K562 (cell line): ENCODE results near the gene AP2A2. TPM values are rescaled to one million over a fixed set of nuclear protein-coding genes. Genes with fewer than 3 reads are reported as not detected.
A peak's percentile ranks its signal among the peaks of the same experiment; 100 is the strongest.

ENCODE experiments used
- BMI1 ChIP-seq: fragments of 150-350 bp; IDR thresholded peaks from 2 replicates; pipeline ENCODE4 v1.6.1; 2014; ENCODE audit warnings: low read length
- CBX8 ChIP-seq: fragments of 200-600 bp; sonication (generic); IDR thresholded peaks from 2 replicates; pipeline ENCODE4 v1.6.1; 2012; ENCODE audit warnings: borderline replicate concordance, mixed run types, low read depth, mild to moderate bottlenecking, moderate library complexity, mixed read lengths, low read length, control low read depth, inconsistent platforms; ENCODE audit not compliant: poor library complexity, severe bottlenecking; ENCODE audit errors: extremely low read depth
- FOSL1 ChIP-seq: fragments of 200-800 bp; sonication (Bioruptor generic); conservative IDR thresholded peaks from 2 replicates; pipeline ENCODE4 v1.6.1; 2016; ENCODE audit warnings: missing genetic modification characterization, missing compliant biosample characterization
- MAFG ChIP-seq: fragments of 450-650 bp; conservative IDR thresholded peaks from 2 replicates; pipeline ENCODE4 v1.6.1; 2016; ENCODE audit warnings: missing genetic modification characterization, missing compliant biosample characterization
- MEIS2 ChIP-seq: fragments of 450-650 bp; IDR thresholded peaks from 2 replicates; pipeline ENCODE4 v1.6.1; 2014; ENCODE audit warnings: mild to moderate bottlenecking; ENCODE audit not compliant: partially characterized antibody
- NCOA2 ChIP-seq, 2 experiments: fragments of 450-650 bp; IDR thresholded peaks; 2 replicates each; pipeline ENCODE4 v1.6.1; 2018; ENCODE audit warnings: mild to moderate bottlenecking in 2 of 2, moderate library complexity in 1 of 2; ENCODE audit not compliant: partially characterized antibody in 2 of 2
- PRPF4 ChIP-seq: fragments of 200-400 bp; formaldehyde crosslinking; IDR thresholded peaks from one replicate; pipeline ENCODE4 v1.6.1; 2017; ENCODE audit warnings: low read length, low read depth, mild to moderate bottlenecking; ENCODE audit not compliant: insufficient read depth, poor library complexity, severe bottlenecking
- RAD21 ChIP-seq, 2 experiments: fragments of 250-450 bp in 1 of 2; fragments of 450-650 bp in 1 of 2; sonication (Bioruptor Pico) in 1 of 2; formaldehyde crosslinking in 1 of 2; IDR thresholded peaks in 1 of 2; conservative IDR thresholded peaks in 1 of 2; 2 replicates each; pipeline versions ENCODE4 v1.4.0 to v1.8.0; 2020 to 2022; ENCODE audit warnings: mild to moderate bottlenecking in 2 of 2, moderate library complexity in 1 of 2
- ZNF274 ChIP-seq: IDR thresholded peaks from 2 replicates; pipeline ENCODE4 v1.6.1; 2011; ENCODE audit warnings: low read depth, mild to moderate bottlenecking, low read length, moderate library complexity, borderline replicate concordance
- ZNF316 ChIP-seq: fragments of 450-650 bp; IDR thresholded peaks from 2 replicates; pipeline ENCODE4 v1.6.1; 2016
- polyA plus RNA-seq, 8 experiments: library from polyadenylated mRNA; depleted of rRNA in 4 of 8; stranded (reverse) in 5 of 8; unstranded in 3 of 8; fragments of >200 nt; fragmentation: Nextera tagmentation in 2 of 8; fragmentation: Illumina TruSeq in 1 of 8; extraction: Ambion mirVana in 2 of 8; extraction: Trizol in 1 of 8; gene quantifications; 2 replicates each; pipeline versions ENCODE4 v1.2.1 to v1.2.3, GENCODE V29; 2011 to 2014; ENCODE audit warnings: inconsistent platforms in 1 of 8, missing spikeins in 1 of 8
- total RNA-seq, 7 experiments: library from RNA; depleted of rRNA in 6 of 7; stranded (reverse); fragments of >200 nt in 6 of 7; fragmentation: Illumina TruSeq in 2 of 7; extraction: Trizol in 2 of 7; gene quantifications; 2 replicates each; pipeline versions ENCODE4 v1.2.1 to v1.2.3, GENCODE V29; 2011 to 2021; ENCODE audit warnings: low replicate concordance in 1 of 7
- TF ChIP-seq, protein P1 (sequence below): fragments of 450-650 bp; IDR thresholded peaks from 2 replicates; pipeline ENCODE4 v1.6.1; 2018; ENCODE audit not compliant: partially characterized antibody
- TF ChIP-seq, protein P2 (sequence below): sonication (generic); formaldehyde crosslinking; IDR thresholded peaks from 2 replicates; pipeline ENCODE4 v1.8.0; 2022; ENCODE audit warnings: missing genetic modification reagents, mild to moderate bottlenecking, borderline replicate concordance
- TF ChIP-seq, protein P3 (sequence below): sonication (generic); formaldehyde crosslinking; IDR thresholded peaks from 2 replicates; pipeline ENCODE4 v1.8.1; 2023; ENCODE audit warnings: mild to moderate bottlenecking, missing genetic modification reagents, moderate library complexity
- TF ChIP-seq, protein P4 (sequence below): fragments of 450-650 bp; IDR thresholded peaks from 2 replicates; pipeline ENCODE4 v1.6.1; 2016
- TF ChIP-seq, protein P5 (sequence below): fragments of 450-650 bp; IDR thresholded peaks from 2 replicates; pipeline ENCODE4 v1.7.1; 2018; ENCODE audit warnings: mild to moderate bottlenecking, low read depth; ENCODE audit not compliant: partially characterized antibody

Gene AP2A2
- total and polyA plus RNA-seq, 9 of the 15 experiments (the other 6 are each of a cell fraction or from before 2014, with no cell fraction given): 0.69 to 41.7 (median 15.2) TPM

DNA sequence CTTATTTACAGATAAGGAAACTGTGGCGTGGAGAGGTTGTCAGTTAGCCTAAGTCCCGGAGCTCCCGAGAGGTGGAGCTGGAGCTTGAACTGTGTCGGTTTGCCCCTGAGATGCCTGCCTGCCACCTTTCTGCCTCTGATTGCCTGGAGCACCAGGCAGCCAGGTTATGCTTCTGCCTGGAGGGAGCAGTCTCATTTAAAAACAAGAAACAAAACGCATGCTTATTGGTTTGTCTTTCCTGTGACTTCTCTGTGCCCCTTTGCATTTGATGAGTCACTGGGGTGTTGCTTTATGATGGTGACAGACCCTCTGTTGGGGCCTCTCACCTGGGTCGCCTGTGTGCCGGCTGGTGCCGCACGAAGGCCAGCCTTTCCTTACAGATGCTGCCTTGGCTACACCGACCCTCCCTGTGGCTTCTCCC is 12.2 kb downstream of the AP2A2 start (continued):
- TF ChIP-seq, protein P1, sequence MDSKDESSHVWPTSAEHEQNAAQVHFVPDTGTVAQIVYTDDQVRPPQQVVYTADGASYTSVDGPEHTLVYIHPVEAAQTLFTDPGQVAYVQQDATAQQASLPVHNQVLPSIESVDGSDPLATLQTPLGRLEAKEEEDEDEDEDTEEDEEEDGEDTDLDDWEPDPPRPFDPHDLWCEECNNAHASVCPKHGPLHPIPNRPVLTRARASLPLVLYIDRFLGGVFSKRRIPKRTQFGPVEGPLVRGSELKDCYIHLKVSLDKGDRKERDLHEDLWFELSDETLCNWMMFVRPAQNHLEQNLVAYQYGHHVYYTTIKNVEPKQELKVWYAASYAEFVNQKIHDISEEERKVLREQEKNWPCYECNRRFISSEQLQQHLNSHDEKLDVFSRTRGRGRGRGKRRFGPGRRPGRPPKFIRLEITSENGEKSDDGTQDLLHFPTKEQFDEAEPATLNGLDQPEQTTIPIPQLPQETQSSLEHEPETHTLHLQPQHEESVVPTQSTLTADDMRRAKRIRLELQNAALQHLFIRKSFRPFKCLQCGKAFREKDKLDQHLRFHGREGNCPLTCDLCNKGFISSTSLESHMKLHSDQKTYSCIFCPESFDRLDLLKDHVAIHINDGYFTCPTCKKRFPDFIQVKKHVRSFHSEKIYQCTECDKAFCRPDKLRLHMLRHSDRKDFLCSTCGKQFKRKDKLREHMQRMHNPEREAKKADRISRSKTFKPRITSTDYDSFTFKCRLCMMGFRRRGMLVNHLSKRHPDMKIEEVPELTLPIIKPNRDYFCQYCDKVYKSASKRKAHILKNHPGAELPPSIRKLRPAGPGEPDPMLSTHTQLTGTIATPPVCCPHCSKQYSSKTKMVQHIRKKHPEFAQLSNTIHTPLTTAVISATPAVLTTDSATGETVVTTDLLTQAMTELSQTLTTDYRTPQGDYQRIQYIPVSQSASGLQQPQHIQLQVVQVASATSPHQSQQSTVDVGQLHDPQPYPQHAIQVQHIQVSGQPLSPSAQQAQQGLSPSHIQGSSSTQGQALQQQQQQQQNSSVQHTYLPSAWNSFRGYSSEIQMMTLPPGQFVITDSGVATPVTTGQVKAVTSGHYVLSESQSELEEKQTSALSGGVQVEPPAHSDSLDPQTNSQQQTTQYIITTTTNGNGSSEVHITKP: no peak
- TF ChIP-seq, protein P2, sequence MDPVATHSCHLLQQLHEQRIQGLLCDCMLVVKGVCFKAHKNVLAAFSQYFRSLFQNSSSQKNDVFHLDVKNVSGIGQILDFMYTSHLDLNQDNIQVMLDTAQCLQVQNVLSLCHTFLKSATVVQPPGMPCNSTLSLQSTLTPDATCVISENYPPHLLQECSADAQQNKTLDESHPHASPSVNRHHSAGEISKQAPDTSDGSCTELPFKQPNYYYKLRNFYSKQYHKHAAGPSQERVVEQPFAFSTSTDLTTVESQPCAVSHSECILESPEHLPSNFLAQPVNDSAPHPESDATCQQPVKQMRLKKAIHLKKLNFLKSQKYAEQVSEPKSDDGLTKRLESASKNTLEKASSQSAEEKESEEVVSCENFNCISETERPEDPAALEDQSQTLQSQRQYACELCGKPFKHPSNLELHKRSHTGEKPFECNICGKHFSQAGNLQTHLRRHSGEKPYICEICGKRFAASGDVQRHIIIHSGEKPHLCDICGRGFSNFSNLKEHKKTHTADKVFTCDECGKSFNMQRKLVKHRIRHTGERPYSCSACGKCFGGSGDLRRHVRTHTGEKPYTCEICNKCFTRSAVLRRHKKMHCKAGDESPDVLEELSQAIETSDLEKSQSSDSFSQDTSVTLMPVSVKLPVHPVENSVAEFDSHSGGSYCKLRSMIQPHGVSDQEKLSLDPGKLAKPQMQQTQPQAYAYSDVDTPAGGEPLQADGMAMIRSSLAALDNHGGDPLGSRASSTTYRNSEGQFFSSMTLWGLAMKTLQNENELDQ: no peak
- TF ChIP-seq ZNF316 (peak; percentile 61), RAD21 (CRISPR knock-in tag; conservative IDR thresholded peaks at IDR 0.05 in 1 of 2, IDR thresholded peaks at IDR 0.05 in 1 of 2) (0 out of 4 replicates have a peak, but pooled peaks of 1 of the 2 experiments have one; percentile 10), BMI1 (no peak), MAFG (tag) (0 out of 2 replicates have a peak, but pooled peaks have one; percentile 24), MEIS2 (peak; percentile 1), NCOA2 (IDR thresholded peaks at IDR 0.05; ENCODE audit: partially characterized antibody in 2 of 2) (no peak), ZNF274 (no peak), CBX8 (no peak), PRPF4 (no peak), FOSL1 (tag) (0 out of 2 replicates have a peak, but pooled peaks have one; percentile 25)
- TF ChIP-seq, protein P3, sequence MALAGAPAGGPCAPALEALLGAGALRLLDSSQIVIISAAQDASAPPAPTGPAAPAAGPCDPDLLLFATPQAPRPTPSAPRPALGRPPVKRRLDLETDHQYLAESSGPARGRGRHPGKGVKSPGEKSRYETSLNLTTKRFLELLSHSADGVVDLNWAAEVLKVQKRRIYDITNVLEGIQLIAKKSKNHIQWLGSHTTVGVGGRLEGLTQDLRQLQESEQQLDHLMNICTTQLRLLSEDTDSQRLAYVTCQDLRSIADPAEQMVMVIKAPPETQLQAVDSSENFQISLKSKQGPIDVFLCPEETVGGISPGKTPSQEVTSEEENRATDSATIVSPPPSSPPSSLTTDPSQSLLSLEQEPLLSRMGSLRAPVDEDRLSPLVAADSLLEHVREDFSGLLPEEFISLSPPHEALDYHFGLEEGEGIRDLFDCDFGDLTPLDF (CRISPR knock-in tag): no peak
- TF ChIP-seq, protein P4, sequence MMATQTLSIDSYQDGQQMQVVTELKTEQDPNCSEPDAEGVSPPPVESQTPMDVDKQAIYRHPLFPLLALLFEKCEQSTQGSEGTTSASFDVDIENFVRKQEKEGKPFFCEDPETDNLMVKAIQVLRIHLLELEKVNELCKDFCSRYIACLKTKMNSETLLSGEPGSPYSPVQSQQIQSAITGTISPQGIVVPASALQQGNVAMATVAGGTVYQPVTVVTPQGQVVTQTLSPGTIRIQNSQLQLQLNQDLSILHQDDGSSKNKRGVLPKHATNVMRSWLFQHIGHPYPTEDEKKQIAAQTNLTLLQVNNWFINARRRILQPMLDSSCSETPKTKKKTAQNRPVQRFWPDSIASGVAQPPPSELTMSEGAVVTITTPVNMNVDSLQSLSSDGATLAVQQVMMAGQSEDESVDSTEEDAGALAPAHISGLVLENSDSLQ: peak; percentile 35; the same call in 1 of the 2 replicates
- TF ChIP-seq, protein P5, sequence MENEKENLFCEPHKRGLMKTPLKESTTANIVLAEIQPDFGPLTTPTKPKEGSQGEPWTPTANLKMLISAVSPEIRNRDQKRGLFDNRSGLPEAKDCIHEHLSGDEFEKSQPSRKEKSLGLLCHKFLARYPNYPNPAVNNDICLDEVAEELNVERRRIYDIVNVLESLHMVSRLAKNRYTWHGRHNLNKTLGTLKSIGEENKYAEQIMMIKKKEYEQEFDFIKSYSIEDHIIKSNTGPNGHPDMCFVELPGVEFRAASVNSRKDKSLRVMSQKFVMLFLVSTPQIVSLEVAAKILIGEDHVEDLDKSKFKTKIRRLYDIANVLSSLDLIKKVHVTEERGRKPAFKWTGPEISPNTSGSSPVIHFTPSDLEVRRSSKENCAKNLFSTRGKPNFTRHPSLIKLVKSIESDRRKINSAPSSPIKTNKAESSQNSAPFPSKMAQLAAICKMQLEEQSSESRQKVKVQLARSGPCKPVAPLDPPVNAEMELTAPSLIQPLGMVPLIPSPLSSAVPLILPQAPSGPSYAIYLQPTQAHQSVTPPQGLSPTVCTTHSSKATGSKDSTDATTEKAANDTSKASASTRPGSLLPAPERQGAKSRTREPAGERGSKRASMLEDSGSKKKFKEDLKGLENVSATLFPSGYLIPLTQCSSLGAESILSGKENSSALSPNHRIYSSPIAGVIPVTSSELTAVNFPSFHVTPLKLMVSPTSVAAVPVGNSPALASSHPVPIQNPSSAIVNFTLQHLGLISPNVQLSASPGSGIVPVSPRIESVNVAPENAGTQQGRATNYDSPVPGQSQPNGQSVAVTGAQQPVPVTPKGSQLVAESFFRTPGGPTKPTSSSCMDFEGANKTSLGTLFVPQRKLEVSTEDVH: no peak
